Stimulated activated CD8-positive, alpha-beta memory T cell treated with anti-CD3 and anti-CD28 coated beads, Interleukin-4, amount 100 ng/mL, for 48 hours (primary cell): Measurements from ENCODE around the gene MTCH1.
"Not testable (repeated sequence)": the region's sequence is repeated elsewhere in the genome, so short reads cannot be mapped to it uniquely, and the experiment has no call there.

ENCODE experiments used
- DNase-seq: peaks from one replicate; pipeline ENCODE4 v3.0.0-alpha.2; 2020

Gene MTCH1

DNA sequence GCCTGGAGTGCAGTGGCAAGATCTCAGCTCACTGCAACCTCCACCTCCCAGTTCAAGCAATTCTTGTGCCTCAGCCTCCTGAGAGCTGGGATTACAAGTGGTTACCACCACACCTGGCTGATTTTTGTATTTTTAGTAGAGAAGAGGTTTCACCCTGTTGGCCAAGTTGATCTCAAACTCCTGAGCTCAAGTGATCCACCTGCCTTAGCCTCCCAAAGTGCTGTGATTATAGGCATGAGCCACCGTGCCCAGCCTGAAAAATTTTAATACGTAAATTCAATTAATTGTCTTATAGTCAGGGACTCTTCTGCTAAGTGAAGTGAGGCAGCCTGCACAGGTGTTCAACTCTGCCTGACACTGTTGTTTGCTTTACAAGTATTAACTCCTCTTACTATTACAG, 4.4 kb upstream of the MTCH1 start:
- not testable (repeated sequence) for DNase-seq

GRCh38 chr6:36989264-36989663, 3.3 kb upstream of the MTCH1 start:
- no peak for DNase-seq

DNA sequence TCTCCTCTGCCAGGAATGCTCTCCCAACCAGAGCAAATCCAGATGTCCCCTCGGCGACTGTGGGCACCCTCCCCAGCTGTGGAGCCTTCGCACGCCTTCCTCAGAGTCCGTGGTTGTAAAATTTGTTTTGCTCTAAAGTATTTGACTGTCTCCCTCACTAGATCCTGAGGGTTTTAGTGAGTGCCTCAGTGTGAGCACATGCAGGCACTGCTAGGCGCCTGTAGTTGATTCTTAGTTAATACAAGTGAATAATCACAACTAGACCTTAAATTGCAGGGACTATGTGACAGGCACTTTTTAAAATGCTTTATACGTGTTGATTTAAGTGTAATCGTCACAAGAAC, 680 bp upstream of the MTCH1 start:
- no peak for DNase-seq

DNA sequence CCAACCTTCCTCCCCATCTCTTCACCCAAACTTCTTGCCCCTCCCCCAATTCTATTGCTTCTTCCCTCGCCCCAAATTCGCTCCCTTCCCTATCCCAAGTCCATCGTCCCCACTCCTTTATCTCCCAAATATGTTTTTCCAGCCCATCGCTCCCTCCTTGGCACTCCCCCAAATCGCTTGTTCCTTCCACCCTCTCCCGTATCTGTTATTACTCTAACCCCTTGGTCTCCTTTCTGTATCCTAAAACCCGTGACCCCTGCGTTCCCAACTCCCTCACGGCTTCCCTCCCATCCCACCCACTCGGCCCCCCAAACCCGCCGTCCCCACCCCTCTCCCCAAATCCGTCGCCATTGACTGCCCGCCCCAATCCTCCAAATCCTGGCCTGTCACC, 584 bp downstream of the MTCH1 start:
- no peak for DNase-seq

GRCh38 chr6:36984581-36985416, 1.2 kb downstream of the MTCH1 start:
- DNase-seq, result peak; percentile 81

GRCh38 chr6:36983538-36983937, 2.5 kb downstream of the MTCH1 start:
- DNase-seq, result no peak

DNA sequence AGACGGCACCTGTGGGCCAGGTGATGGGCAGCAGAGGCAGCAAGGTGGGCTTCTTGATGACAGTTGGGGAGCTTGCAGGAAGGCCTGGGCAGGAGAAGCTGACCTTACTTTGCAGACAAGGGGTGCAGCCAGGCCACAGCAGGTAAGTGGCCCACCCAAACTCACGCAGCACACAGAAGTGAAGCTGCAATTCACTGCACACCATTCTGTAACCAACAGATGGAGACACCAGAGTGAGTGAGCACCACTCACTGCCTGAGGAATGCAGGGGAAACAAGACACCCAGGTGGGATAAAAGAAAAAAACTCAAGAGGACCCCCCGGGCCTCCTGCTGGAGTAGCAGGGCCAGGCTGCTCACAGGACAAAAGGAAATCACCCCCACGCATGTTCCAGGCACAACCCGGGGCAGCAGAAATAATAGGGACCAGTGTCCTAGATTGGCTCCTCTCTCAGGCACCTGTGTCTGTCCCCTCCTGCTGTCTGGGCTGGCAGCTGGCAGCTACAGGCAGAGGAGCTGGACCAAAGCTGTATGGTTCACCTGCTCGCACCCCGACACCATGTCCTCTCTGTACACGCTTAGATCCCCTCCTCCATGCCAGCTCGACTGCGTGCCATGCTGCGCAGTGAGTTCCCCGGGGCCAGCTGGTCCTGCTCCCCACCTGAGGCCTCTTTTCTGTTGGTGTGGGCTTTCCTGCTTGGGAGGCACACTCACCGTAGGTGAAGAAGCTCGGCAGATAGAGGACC, 4.9 kb downstream of the MTCH1 start:
- no peak for DNase-seq

- DNase-seq, result no peak
Measured at GRCh38 chr6:36980129-36980528, 5.9 kb downstream of the MTCH1 start.

- DNase-seq, result no peak
Measured at GRCh38 chr6:36979347-36979742, 6.7 kb downstream of the MTCH1 start.

DNA sequence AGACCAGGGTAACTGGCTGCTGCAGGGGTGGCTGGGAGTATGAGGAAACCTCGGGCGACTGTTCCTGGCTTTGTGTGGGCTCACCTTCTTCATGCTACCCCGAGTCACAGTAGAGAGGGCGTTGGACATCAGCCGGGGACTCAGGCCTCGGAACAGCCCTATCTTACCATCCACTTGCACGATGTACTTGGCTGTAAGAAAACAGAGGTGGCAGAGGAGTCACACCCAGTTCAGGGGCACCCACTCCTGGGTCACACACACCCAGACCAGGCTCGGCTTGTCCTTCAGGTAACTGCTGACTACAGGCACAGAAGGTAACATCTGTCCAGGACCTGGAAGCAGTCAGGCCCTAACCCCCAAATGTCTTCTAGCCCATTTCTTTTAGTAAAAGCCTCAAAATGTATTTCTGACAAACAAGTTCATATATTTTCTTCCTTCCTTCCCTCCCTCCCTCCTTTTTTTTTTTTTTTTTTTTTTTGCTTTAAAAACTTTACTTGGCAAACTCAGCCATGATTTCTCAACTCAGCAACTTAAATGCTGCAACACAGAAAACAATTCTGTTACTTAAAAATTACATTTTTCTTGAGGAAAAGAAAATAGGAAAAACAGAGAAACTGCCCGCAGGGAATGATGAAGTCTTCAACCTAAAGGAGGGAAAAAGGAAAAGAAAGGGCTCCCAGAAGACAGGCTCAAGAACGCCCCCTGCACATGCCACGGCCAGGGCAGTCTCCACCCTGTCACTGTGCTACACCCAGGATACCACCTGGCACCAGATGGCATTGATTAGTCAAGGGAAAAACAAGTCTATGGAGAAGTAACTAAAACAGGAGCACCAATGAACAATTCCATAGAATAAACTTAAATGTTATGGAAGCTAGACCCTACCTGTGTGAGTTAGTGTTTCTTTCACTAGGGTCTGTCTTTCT, 7.3 kb downstream of the MTCH1 start:
- DNase-seq, result no peak

- no peak for DNase-seq
Measured at GRCh38 chr6:36977470-36977941, 8.5 kb downstream of the MTCH1 start.

GRCh38 chr6:36976931-36977330, 9.1 kb downstream of the MTCH1 start:
- no peak for DNase-seq

GRCh38 chr6:36976509-36976908, 9.5 kb downstream of the MTCH1 start:
- DNase-seq, result no peak

- DNase-seq, result no peak
Measured at GRCh38 chr6:36976007-36976264, 10.1 kb downstream of the MTCH1 start.

DNA sequence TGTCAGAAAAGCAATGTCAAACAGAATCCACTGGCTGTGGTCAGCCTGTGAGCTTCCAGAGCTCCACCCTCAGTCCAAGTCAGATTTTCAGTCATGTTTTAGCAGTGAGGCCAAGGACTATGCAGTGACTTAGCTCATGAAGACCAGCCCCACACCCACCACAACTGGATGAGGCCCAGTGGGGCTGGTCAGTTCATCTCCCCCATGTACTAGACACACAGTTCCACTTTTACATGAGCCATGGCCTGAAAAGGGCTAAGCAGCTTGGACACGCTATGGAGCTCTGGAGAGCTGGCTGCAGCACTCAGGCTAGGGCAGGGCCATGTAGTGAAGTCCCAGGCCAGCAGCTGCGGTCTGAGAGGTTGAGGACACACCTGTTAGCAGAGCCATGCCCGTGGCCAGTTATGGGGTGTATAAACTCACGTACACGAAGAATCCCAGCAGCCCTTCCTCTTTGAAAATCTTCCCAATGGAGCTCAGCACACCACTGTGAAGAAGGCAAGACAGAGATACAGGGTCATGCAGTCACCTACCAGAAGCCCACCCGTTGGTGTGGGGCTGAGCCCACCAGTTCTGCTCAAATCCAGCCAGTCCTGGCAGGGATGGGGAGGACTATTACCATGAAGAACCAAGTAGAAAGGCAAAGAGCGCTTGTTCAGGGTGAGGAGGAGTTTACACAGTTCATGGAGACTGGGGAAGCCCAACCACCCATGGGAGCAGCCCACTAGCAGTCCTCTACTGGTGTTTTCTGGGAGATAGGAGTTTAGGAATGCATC, 10.6 kb downstream of the MTCH1 start:
- DNase-seq, result no peak

GRCh38 chr6:36973647-36974046, 12.3 kb downstream of the MTCH1 start:
- no peak for DNase-seq

- no peak for DNase-seq
Measured at GRCh38 chr6:36973190-36973589, 12.8 kb downstream of the MTCH1 start.

DNA sequence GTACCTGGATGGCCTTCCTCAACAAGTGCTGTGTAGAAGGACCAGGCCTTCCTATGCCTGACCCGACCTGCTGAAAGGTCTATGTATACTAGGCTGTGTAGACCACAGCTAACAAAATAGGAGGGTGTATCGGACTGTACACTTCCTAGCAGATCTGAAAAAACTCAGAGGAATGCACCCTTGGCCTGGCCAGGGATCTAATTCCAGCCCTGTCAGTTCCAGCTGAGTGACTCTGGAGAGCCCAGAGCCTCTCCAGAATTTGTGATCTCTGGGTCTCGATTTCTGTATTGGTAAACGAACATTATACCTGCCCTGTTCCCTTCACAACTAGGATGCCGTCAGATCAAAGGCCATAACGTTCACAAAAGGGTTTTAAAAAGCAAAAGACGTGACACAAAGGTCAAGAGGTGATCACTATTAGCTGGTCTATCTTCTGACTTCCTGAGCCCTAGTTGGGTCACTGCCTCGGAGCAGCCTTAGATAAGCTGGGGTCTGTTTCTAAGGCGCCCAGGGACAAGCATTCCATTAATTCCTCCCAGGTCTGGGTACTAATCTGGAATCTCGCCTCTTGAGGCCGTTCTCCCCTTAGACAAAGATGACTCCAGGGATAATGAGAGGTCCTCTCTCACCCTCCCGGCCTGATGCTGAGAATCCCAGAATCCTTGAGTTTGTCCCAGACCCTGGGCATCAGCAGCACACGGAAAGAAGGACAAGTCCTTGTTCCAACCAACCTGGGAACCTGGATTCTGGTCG, 13.9 kb downstream of the MTCH1 start:
- no peak for DNase-seq

GRCh38 chr6:36970892-36971842, 14.8 kb downstream of the MTCH1 start:
- no peak for DNase-seq

- no peak for DNase-seq
Measured at GRCh38 chr6:36969988-36970891, 15.8 kb downstream of the MTCH1 start.
